HEK293T (cell line): ENCODE results near the gene G3BP1.
"Not testable (repeated sequence)": the region's sequence is repeated elsewhere in the genome, so short reads cannot be mapped to it uniquely, and the experiment has no call there.

Experiments
- CTCF ChIA-PET: fragments of 350-600 bp; formaldehyde crosslinking; extraction: SDS; loops from one replicate; lab custom pipeline; 2021; ENCODE audit warnings: antibody characterized with exemption, inconsistent platforms; lab: Yijun Ruan, JAX
- POLR2A ChIA-PET: fragments of 350-600 bp; formaldehyde crosslinking; extraction: SDS; loops from one replicate; lab custom pipeline; 2020; ENCODE audit warnings: antibody characterized with exemption, inconsistent platforms; lab: Yijun Ruan, JAX
- DNase-seq: peaks from one replicate; pipeline ENCODE4 v3.0.0; 2012; ENCODE audit warnings: mixed read lengths; ENCODE audit errors: extremely low spot score
- ARNT ChIP-seq: fragments of 450-650 bp; IDR thresholded peaks from 2 replicates; pipeline ENCODE4 v1.6.1; 2017; ENCODE audit warnings: mild to moderate bottlenecking
- BHLHE40 ChIP-seq: fragments of 450-650 bp; IDR thresholded peaks from 2 replicates; pipeline ENCODE4 v1.6.1; 2016; ENCODE audit warnings: mild to moderate bottlenecking, moderate library complexity, borderline replicate concordance
- CTBP1 ChIP-seq: fragments of 450-650 bp; IDR thresholded peaks from 2 replicates; pipeline ENCODE4 v1.6.1; 2016; ENCODE audit warnings: borderline replicate concordance
- ELF4 ChIP-seq: fragments of 450-650 bp; IDR thresholded peaks from 2 replicates; pipeline ENCODE4 v1.6.1; 2017; ENCODE audit warnings: antibody characterized with exemption
- FOXA1 ChIP-seq: fragments of 450-650 bp; IDR thresholded peaks from 2 replicates; pipeline ENCODE4 v1.6.1; 2016; ENCODE audit warnings: mild to moderate bottlenecking
- FOXK2 ChIP-seq: fragments of 450-650 bp; IDR thresholded peaks from 2 replicates; pipeline ENCODE4 v1.6.1; 2016; ENCODE audit warnings: mild to moderate bottlenecking
- FOXM1 ChIP-seq: fragments of 450-650 bp; IDR thresholded peaks from 2 replicates; pipeline ENCODE4 v1.6.1; 2017; ENCODE audit warnings: mild to moderate bottlenecking, borderline replicate concordance
- HDGF ChIP-seq: fragments of 450-650 bp; IDR thresholded peaks from 2 replicates; pipeline ENCODE4 v1.6.1; 2017; ENCODE audit warnings: antibody characterized with exemption, borderline replicate concordance
- L3MBTL2 ChIP-seq: fragments of 450-650 bp; conservative IDR thresholded peaks from 2 replicates; pipeline ENCODE4 v1.6.1; 2016; ENCODE audit warnings: mild to moderate bottlenecking
- LEF1 ChIP-seq: fragments of 450-650 bp; IDR thresholded peaks from 2 replicates; pipeline ENCODE4 v1.6.1; 2017; ENCODE audit warnings: mild to moderate bottlenecking, borderline replicate concordance
- NFRKB ChIP-seq: fragments of 450-650 bp; IDR thresholded peaks from 2 replicates; pipeline ENCODE4 v1.6.1; 2016; ENCODE audit warnings: mild to moderate bottlenecking, moderate library complexity
- PKNOX1 ChIP-seq: fragments of 450-650 bp; IDR thresholded peaks from 2 replicates; pipeline ENCODE4 v1.6.1; 2016
- SP1 ChIP-seq: fragments of 450-650 bp; IDR thresholded peaks from 2 replicates; pipeline ENCODE4 v1.6.1; 2017
- SUZ12 ChIP-seq: fragments of 450-650 bp; IDR thresholded peaks from 2 replicates; pipeline ENCODE4 v1.6.1; 2016; ENCODE audit warnings: mild to moderate bottlenecking
- TARDBP ChIP-seq: fragments of 450-650 bp; IDR thresholded peaks from 2 replicates; pipeline ENCODE4 v1.6.1; 2016
- ZNF384 ChIP-seq: fragments of 450-650 bp; IDR thresholded peaks from 2 replicates; pipeline ENCODE4 v1.6.1; 2016

The G3BP1 gene

GRCh38 chr5:151771259-151772028 lies at the start of gene G3BP1:
Gene G3BP1 (plus strand): TSS chr5:151771954. CDS start chr5:151786621, 14,667 bp downstream.
- peak; percentile 91 for DNase-seq
- ChIA-PET POLR2A (interaction anchor here (0.6 to 5.8 kb wide), 19 partner anchors 9 to 656 kb away, joined by 3 to 84 read pairs (median 5); partner anchors contain the start of genes ATOX1 and SPARC), CTCF (interaction anchor here (0.7 to 1.1 kb wide), 7 partner anchors 9 to 119 kb away, joined by 3 to 7 read pairs (median 3); no protein-coding TSS in a partner anchor)
- TF ChIP-seq SP1 (no peak; the same call in 1 of the 2 replicates), FOXM1 (no peak), PKNOX1 (peak; percentile 100), CTBP1 (no peak), LEF1 (no peak), ZNF384 (no peak), ARNT (no peak), TARDBP (0 out of 2 replicates have a peak, but pooled peaks have one; percentile 52), HDGF (no peak), SUZ12 (no peak), ELF4 (peak; percentile 97), BHLHE40 (no peak), FOXK2 (no peak), L3MBTL2 (no peak), NFRKB (no peak), FOXA1 (no peak)

DNA sequence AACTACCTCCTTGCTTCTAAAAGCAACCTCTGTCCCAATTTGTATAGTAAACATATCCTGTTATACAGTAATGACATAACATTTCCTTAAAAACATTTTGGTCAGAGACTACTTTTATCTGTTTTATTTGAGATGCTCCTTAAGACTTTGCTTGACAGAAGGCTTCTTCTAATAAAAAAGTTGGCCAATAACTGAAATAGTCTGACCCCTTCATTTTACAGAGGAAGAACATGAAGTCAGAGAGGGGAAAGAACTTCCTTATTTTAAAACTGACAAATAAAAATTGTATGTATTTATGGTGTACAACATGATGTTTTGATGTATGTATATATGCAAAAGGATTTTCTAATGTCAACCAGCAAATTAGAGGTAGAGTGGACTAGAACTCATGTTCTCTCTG lies 49.2 kb upstream of the G3BP1 start:
- TF ChIP-seq ARNT (no peak), ELF4 (no peak), ZNF384 (no peak), LEF1 (no peak), HDGF (no peak), FOXM1 (no peak), SP1 (no peak), CTBP1 (no peak), SUZ12 (no peak), FOXK2 (no peak), TARDBP (no peak), FOXA1 (no peak), L3MBTL2 (no peak), BHLHE40 (no peak), NFRKB (no peak), PKNOX1 (no peak)
- ChIA-PET POLR2A (no interaction called here), CTCF (interaction anchor here (3.9 kb wide), 1 partner anchor 64 kb away, joined by 22 read pairs; no protein-coding TSS in a partner anchor)
- DNase-seq = no peak

GRCh38 chr5:151724360-151724759 lies 47.4 kb upstream of the G3BP1 start:
- TF ChIP-seq CTBP1 (no peak), L3MBTL2 (no peak), ELF4 (no peak), FOXM1 (no peak), BHLHE40 (no peak), HDGF (no peak), LEF1 (no peak), ARNT (no peak), NFRKB (no peak), TARDBP (no peak), ZNF384 (no peak), SP1 (no peak), FOXK2 (no peak), FOXA1 (no peak), SUZ12 (no peak), PKNOX1 (no peak)
- ChIA-PET POLR2A (no interaction called here), CTCF (no interaction called here)
- no peak for DNase-seq

- CTCF ChIA-PET, DNase-seq, POLR2A ChIA-PET: not testable (repeated sequence)
Observed at GRCh38 chr5:151729597-151729996, 42.2 kb upstream of the G3BP1 start.

DNA sequence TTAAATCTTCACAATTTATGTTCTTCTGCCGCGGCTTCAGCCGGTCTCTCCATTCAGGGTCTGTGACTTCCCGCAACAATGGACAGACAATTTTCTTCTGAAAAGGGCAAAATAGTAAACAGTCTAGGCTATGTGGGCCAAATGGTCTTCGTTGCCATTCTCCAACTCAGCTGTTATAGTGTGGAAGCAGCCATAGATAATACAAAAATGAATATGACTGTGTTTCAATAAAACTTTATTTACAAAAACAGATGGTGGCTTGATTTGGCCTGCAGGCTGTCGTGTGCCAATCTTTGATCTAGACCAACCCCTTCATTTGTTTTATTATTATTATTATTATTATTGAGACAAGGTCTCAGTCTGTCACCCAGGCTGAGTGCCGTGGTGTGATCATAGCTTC lies 41.4 kb upstream of the G3BP1 start:
- TF ChIP-seq CTBP1 = no peak
- TF ChIP-seq ARNT = no peak
- TF ChIP-seq HDGF = no peak
- TF ChIP-seq SUZ12 = no peak
- no peak for TF ChIP-seq ELF4
- no peak for TF ChIP-seq NFRKB
- no peak for TF ChIP-seq PKNOX1
- no peak for TF ChIP-seq FOXK2
- no peak for TF ChIP-seq FOXM1
- TF ChIP-seq LEF1 = no peak
- no peak for TF ChIP-seq SP1
- no peak for TF ChIP-seq ZNF384
- POLR2A ChIA-PET = no interaction called here
- no peak for DNase-seq
- CTCF ChIA-PET = interaction anchor here (1.7 kb wide), 1 partner anchor 10 kb away, joined by 9 read pairs; no protein-coding TSS in a partner anchor
